Measurements from ENCODE around the gene ZNF319. TPM values are rescaled to one million over a fixed set of nuclear protein-coding genes. Genes with fewer than 3 reads are reported as not detected.
A peak's percentile ranks its signal among the peaks of the same experiment; 100 is the strongest.

ZNF319 gene
- polyA plus RNA-seq, 3 donors = 1.9 to 11.5 (median 4.7) TPM

DNA sequence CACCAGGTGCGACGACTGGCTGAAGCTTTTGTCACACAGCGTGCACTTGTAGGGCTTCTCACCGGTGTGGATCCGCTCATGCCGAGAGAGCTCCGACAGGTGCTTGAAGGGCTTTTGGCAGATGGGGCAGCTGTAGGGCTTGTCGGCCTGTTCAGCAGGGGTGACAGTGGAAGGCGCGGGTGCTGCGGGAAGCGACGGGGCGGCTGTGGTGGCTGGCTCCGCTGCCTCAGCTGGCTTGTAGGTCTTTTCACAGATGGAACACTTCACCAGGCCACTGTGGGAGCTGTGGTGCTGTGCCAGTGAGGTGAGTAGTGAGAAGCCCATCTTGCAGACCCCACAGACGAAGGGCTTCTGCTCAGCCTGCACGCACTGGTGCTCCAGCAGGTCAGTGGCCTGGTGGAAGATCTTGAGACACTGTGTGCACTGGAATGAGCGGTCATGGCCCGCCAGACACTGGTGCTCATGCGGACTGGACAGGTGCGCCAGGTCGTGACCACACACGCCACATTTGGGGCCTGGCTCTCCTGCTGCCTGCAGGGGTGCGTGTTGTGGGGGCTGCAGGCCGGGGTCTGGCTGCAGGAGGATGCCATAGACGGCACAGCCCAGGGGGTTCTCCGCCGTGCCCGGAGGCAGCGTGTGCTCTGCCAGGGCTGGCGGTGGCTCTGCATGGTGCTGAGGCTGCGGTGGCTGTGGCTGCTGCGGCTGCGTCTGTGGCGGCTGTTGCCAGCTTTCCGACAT is 2.8 kb downstream of the ZNF319 start:
- H3K4me1 Mint-ChIP-seq = peaks cover 69% of the 10 kb centered on the region
- H3K27me3 Mint-ChIP-seq (ENCODE audit: low read depth in 3 of 3) = no peaks in the 10 kb centered on the region
- Histone ChIP-seq H3K9ac (ENCODE audit: insufficient read depth, low read length, poor library complexity, severe bottlenecking) (peak overlapping the region; percentile 80), H3K79me2 (ENCODE audit: insufficient read depth, low read length) (peaks cover 56% of the 10 kb centered on the region), H3K9me3 (replicated peaks in 1 of 2; ENCODE audit: control insufficient read depth in 1 of 2, insufficient read depth in 1 of 2, low read length in 2 of 2) (no peaks in the 10 kb centered on the region), H3K4me1 (ENCODE audit: control insufficient read depth in 1 of 2, insufficient read depth in 2 of 2, low read length in 2 of 2) (peaks cover 61 to 75% of the 10 kb centered on the region in 2 donors), H2AFZ (ENCODE audit: insufficient read depth, low read depth, low read length, poor library complexity, severe bottlenecking) (no peak overlapping the region), H3K4me2 (replicated peaks; ENCODE audit: extremely low read depth, low read length, poor library complexity, severe bottlenecking) (peak overlapping the region; percentile 100), H3K27me3 (ENCODE audit: control insufficient read depth in 2 of 2, insufficient read depth in 2 of 2, low read length in 2 of 2) (no peaks in the 10 kb centered on the region), H3K36me3 (replicated peaks in 1 of 2; ENCODE audit: control insufficient read depth in 1 of 2, insufficient read depth in 2 of 2, low read length in 2 of 2) (peaks cover 30 to 40% of the 10 kb centered on the region in 2 donors), H4K20me1 (ENCODE audit: insufficient read depth, low read length) (peaks cover 72% of the 10 kb centered on the region), H3K27ac (ENCODE audit: low read depth in 1 of 2, low read length in 2 of 2) (peak overlapping the region; percentile 78 to 85), H3K4me3 (replicated peaks in 1 of 3; ENCODE audit: low read depth in 2 of 3, low read length in 3 of 3) (peak overlapping the region in 1 of 3 experiments; percentile 98)
- peaks cover 32 to 45% of the 10 kb centered on the region in 2 donors for H3K36me3 Mint-ChIP-seq
- peak overlapping the region in 5 of 7 donors; percentile 79 to 94 (median 92) for H3K27ac Mint-ChIP-seq
- peaks cover 0 to 2% (median 0%) of the 10 kb centered on the region in 7 donors for H3K9me3 Mint-ChIP-seq
- intact Hi-C loops (cut with micrococcal nuclease) = loop anchor here in 1 of 2 donors (2.0 kb wide), 1 partner anchor 13 kb away; no protein-coding TSS in a partner anchor
- 97% methylated on average over 35 of the region's 36 CpGs for WGBS (ENCODE audit: insufficient coverage)
- H3K4me3 Mint-ChIP-seq = peak overlapping the region in 1 of 2 donors; percentile 86
- TF ChIP-seq, protein P1, sequence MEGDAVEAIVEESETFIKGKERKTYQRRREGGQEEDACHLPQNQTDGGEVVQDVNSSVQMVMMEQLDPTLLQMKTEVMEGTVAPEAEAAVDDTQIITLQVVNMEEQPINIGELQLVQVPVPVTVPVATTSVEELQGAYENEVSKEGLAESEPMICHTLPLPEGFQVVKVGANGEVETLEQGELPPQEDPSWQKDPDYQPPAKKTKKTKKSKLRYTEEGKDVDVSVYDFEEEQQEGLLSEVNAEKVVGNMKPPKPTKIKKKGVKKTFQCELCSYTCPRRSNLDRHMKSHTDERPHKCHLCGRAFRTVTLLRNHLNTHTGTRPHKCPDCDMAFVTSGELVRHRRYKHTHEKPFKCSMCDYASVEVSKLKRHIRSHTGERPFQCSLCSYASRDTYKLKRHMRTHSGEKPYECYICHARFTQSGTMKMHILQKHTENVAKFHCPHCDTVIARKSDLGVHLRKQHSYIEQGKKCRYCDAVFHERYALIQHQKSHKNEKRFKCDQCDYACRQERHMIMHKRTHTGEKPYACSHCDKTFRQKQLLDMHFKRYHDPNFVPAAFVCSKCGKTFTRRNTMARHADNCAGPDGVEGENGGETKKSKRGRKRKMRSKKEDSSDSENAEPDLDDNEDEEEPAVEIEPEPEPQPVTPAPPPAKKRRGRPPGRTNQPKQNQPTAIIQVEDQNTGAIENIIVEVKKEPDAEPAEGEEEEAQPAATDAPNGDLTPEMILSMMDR (IDR thresholded peaks at IDR 0.05) = no peak
- DNase-seq = no peak

DNA sequence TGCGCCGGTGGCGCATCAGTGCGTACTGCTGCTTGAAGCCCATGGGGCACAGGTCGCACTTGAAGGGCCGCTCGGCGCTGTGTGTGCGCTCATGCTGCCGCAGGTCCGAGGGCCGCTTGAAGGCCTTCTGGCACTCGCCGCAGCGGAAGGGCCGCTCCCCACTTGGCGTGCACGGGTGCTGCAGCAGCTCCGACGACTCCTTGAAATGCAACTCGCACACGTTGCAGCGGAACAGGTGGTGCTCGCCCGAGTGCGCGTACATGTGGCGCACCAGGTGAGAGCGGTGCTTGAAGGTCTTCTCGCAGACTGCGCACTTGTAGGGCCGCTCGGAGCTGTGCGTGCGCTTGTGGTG is 3.3 kb downstream of the ZNF319 start:
- Histone ChIP-seq H3K4me3 (replicated peaks in 1 of 3; ENCODE audit: low read depth in 2 of 3, low read length in 3 of 3) (no peak overlapping the region), H3K36me3 (replicated peaks in 1 of 2; ENCODE audit: control insufficient read depth in 1 of 2, insufficient read depth in 2 of 2, low read length in 2 of 2) (peaks cover 27 to 36% of the 10 kb centered on the region in 2 donors)
- peak overlapping the region in 2 of 7 donors; percentile 33 for H3K27ac Mint-ChIP-seq

More for the DNA sequence above, 3.3 kb downstream of the ZNF319 start:
- 97% methylated on average over 35 of the region's 35 CpGs for WGBS (ENCODE audit: insufficient coverage)
- Mint-ChIP-seq H3K9me3 (peaks cover 0 to 2% (median 0%) of the 10 kb centered on the region in 7 donors), H3K4me3 (no peak overlapping the region), H3K36me3 (peaks cover 30 to 44% of the 10 kb centered on the region in 2 donors), H3K4me1 (peaks cover 67% of the 10 kb centered on the region), H3K27me3 (ENCODE audit: low read depth in 3 of 3) (no peaks in the 10 kb centered on the region)
- no peaks in the 10 kb centered on the region for H3K9me3 ChIP-seq (replicated peaks in 1 of 2; ENCODE audit: control insufficient read depth in 1 of 2, insufficient read depth in 1 of 2, low read length in 2 of 2)
- no peak overlapping the region for H3K27ac ChIP-seq (ENCODE audit: low read depth in 1 of 2, low read length in 2 of 2)
- no peak overlapping the region for H3K4me2 ChIP-seq (replicated peaks; ENCODE audit: extremely low read depth, low read length, poor library complexity, severe bottlenecking)
- H3K27me3 ChIP-seq (ENCODE audit: control insufficient read depth in 2 of 2, insufficient read depth in 2 of 2, low read length in 2 of 2) = no peaks in the 10 kb centered on the region
- intact Hi-C loops (cut with micrococcal nuclease) = no loop called here
- TF ChIP-seq, protein P1 (IDR thresholded peaks at IDR 0.05) = no peak
- H4K20me1 ChIP-seq (ENCODE audit: insufficient read depth, low read length) = peaks cover 73% of the 10 kb centered on the region
- no peak overlapping the region for H3K9ac ChIP-seq (ENCODE audit: insufficient read depth, low read length, poor library complexity, severe bottlenecking)
- peaks cover 55% of the 10 kb centered on the region for H3K79me2 ChIP-seq (ENCODE audit: insufficient read depth, low read length)
- peaks cover 60 to 74% of the 10 kb centered on the region in 2 donors for H3K4me1 ChIP-seq (ENCODE audit: control insufficient read depth in 1 of 2, insufficient read depth in 2 of 2, low read length in 2 of 2)
- DNase-seq = no peak
- H2AFZ ChIP-seq (ENCODE audit: insufficient read depth, low read depth, low read length, poor library complexity, severe bottlenecking) = no peak overlapping the region

Data from CD14-positive monocyte (primary cell).